Endothelial cell of hepatic sinusoid (primary cell): ENCODE data around the gene ALPK3.

Experiments used
- in situ Hi-C: cut with HindIII; loops from 2 replicates; pipeline ENCODE4 v1.10.0; 2017; ENCODE audit warnings: low sequenced_read_pairs

ALPK3 gene

GRCh38 chr15:84816694-84817465 lies at the start of gene ALPK3:
Gene ALPK3, plus strand, starts transcription at chr15:84817356. Its CDS starts 97 bp downstream, at chr15:84817453.
- in situ Hi-C loops = no loop called here

- in situ Hi-C loops = loop anchor here (5.0 kb wide), 1 partner anchor 70 kb away; no protein-coding TSS in a partner anchor
Observed at GRCh38 chr15:84772031-84772430, 45.1 kb upstream of the ALPK3 start.

GRCh38 chr15:84772467-84772866 lies 44.7 kb upstream of the ALPK3 start:
- in situ Hi-C loops = loop anchor here (5.0 kb wide), 1 partner anchor 70 kb away; no protein-coding TSS in a partner anchor

GRCh38 chr15:84773716-84774115 lies 43.4 kb upstream of the ALPK3 start:
- in situ Hi-C loops = loop anchor here (5.0 kb wide), 1 partner anchor 71 kb away; no protein-coding TSS in a partner anchor

- in situ Hi-C loops = no loop called here
Observed at GRCh38 chr15:84775867-84776449, 41.2 kb upstream of the ALPK3 start.

GRCh38 chr15:84778194-84778593 lies 39.0 kb upstream of the ALPK3 start:
- in situ Hi-C loops = no loop called here

GRCh38 chr15:84780492-84780891 lies 36.7 kb upstream of the ALPK3 start:
- in situ Hi-C loops = no loop called here

GRCh38 chr15:84781495-84781894 lies 35.7 kb upstream of the ALPK3 start:
- in situ Hi-C loops = no loop called here

GRCh38 chr15:84782346-84782745 lies 34.8 kb upstream of the ALPK3 start:
- in situ Hi-C loops = no loop called here

GRCh38 chr15:84783493-84784251 lies 33.5 kb upstream of the ALPK3 start:
- in situ Hi-C loops = no loop called here

- in situ Hi-C loops = no loop called here
Observed at GRCh38 chr15:84784262-84784661, 32.9 kb upstream of the ALPK3 start.

- in situ Hi-C loops = no loop called here
Observed at GRCh38 chr15:84785053-84785452, 32.1 kb upstream of the ALPK3 start.

GRCh38 chr15:84788500-84788899 lies 28.7 kb upstream of the ALPK3 start:
- in situ Hi-C loops = no loop called here

GRCh38 chr15:84789762-84790161 lies 27.4 kb upstream of the ALPK3 start:
- in situ Hi-C loops = no loop called here

- in situ Hi-C loops = no loop called here
Observed at GRCh38 chr15:84790676-84791075, 26.5 kb upstream of the ALPK3 start.

- in situ Hi-C loops = no loop called here
Observed at GRCh38 chr15:84791763-84792162, 25.4 kb upstream of the ALPK3 start.

GRCh38 chr15:84793431-84794161 lies 23.6 kb upstream of the ALPK3 start:
- in situ Hi-C loops = no loop called here

GRCh38 chr15:84794162-84794547 lies 23.0 kb upstream of the ALPK3 start:
- in situ Hi-C loops = no loop called here

- in situ Hi-C loops = no loop called here
Observed at GRCh38 chr15:84795186-84795585, 22.0 kb upstream of the ALPK3 start.

GRCh38 chr15:84797212-84797611 lies 19.9 kb upstream of the ALPK3 start:
- in situ Hi-C loops = no loop called here

- in situ Hi-C loops = no loop called here
Observed at GRCh38 chr15:84797801-84798200, 19.4 kb upstream of the ALPK3 start.
